Hepatocyte (in vitro differentiated cells): ENCODE measurements around the gene ZBTB7C.

ENCODE experiments used
- CTCF ChIP-seq: fragments of 200-600 bp; sonication (generic); IDR thresholded peaks from 2 replicates; pipeline ENCODE4 v1.5.1; 2016; ENCODE audit warnings: antibody characterized with exemption, mild to moderate bottlenecking; ENCODE audit not compliant: poor library complexity
- EZH2phosphoT487 ChIP-seq: fragments of 200-600 bp; sonication (generic); IDR thresholded peaks from one replicate; pipeline ENCODE4 v1.6.1; 2018; ENCODE audit warnings: antibody characterized with exemption, mild to moderate bottlenecking, low read depth, moderate library complexity; ENCODE audit not compliant: unreplicated experiment, severe bottlenecking

GRCh38 chr18:48151421-48152065, 257.6 kb downstream of the ZBTB7C start:
- TF ChIP-seq CTCF (no peak), EZH2phosphoT487 (no peak)
